WTC11 (cell line): ENCODE results near the gene DEFB110. TPM values are rescaled to one million over a fixed set of nuclear protein-coding genes. Genes with fewer than 3 reads are reported as not detected.
A peak's percentile ranks its signal among the peaks of the same experiment; 100 is the strongest.

Source experiments
- ATAC-seq: fragments of 200-7000 bp; cut with Tn5 transposase; 2 replicates; pipeline ENCODE4 v1.10.0; 2021; ENCODE audit warnings: mild to moderate bottlenecking, moderate library complexity
- CTCF ChIA-PET: fragments of 300-600 bp; sonication (Branson Sonifier 250); formaldehyde crosslinking; loops from one replicate; lab custom pipeline; 2021; ENCODE audit warnings: antibody characterized with exemption; lab: Charles Lee
- POLR2A ChIA-PET: fragments of 350-600 bp; sonication (Branson Sonifier 250); formaldehyde crosslinking; loops from one replicate; lab custom pipeline; 2021; ENCODE audit warnings: antibody characterized with exemption; lab: Charles Lee
- DNase-seq: peaks from one replicate; pipeline ENCODE4 v3.0.0; 2021; ENCODE audit warnings: low spot score
- H3K27ac Mint-ChIP-seq: 2 replicates; pipeline ENCODE4 v1.8.0; 2021; ENCODE audit warnings: mixed read lengths
- H3K27me3 Mint-ChIP-seq: 2 replicates; pipeline ENCODE4 v1.8.0; 2021; ENCODE audit warnings: low read depth, mild to moderate bottlenecking, moderate library complexity, mixed read lengths
- H3K36me3 Mint-ChIP-seq: 2 replicates; pipeline ENCODE4 v1.8.0; 2021; ENCODE audit warnings: mixed read lengths
- H3K4me1 Mint-ChIP-seq: 2 replicates; pipeline ENCODE4 v1.8.0; 2022; ENCODE audit warnings: mixed read lengths
- H3K4me3 Mint-ChIP-seq: 2 replicates; pipeline ENCODE4 v1.8.0; 2021; ENCODE audit warnings: mild to moderate bottlenecking, moderate library complexity, mixed read lengths
- H3K9me3 Mint-ChIP-seq: 2 replicates; pipeline ENCODE4 v1.8.0; 2021; ENCODE audit warnings: mixed read lengths
- CREB1 ChIP-seq: sonication (generic); formaldehyde crosslinking; IDR thresholded peaks from 2 replicates; pipeline ENCODE4 v1.8.0; 2023; ENCODE audit warnings: mild to moderate bottlenecking, missing genetic modification reagents
- EMX1 ChIP-seq: fragments of 250-450 bp; sonication (Bioruptor Pico); IDR thresholded peaks from 2 replicates; pipeline ENCODE4 v1.8.0; 2021; ENCODE audit warnings: mild to moderate bottlenecking
- ESRRA ChIP-seq: sonication (generic); formaldehyde crosslinking; IDR thresholded peaks from 2 replicates; pipeline ENCODE4 v1.8.1; 2022; ENCODE audit warnings: mild to moderate bottlenecking, missing genetic modification reagents, borderline replicate concordance
- FOXJ3 ChIP-seq: sonication (generic); formaldehyde crosslinking; IDR thresholded peaks from 2 replicates; pipeline ENCODE4 v1.9.0; 2021; ENCODE audit warnings: missing genetic modification reagents, mild to moderate bottlenecking, borderline replicate concordance
- FOXK1 ChIP-seq: sonication (generic); formaldehyde crosslinking; IDR thresholded peaks from 2 replicates; pipeline ENCODE4 v1.8.0; 2022; ENCODE audit warnings: mild to moderate bottlenecking, moderate library complexity, missing genetic modification reagents
- FOXP1 ChIP-seq: sonication (generic); formaldehyde crosslinking; IDR thresholded peaks from 2 replicates; pipeline ENCODE4 v1.8.0; 2022; ENCODE audit warnings: missing genetic modification reagents, mild to moderate bottlenecking, moderate library complexity, borderline replicate concordance
- IRF2 ChIP-seq: sonication (generic); formaldehyde crosslinking; IDR thresholded peaks from 2 replicates; pipeline ENCODE4 v1.8.0; 2022; ENCODE audit warnings: low read depth, missing genetic modification reagents, borderline replicate concordance
- MLX ChIP-seq: sonication (generic); formaldehyde crosslinking; IDR thresholded peaks from 2 replicates; pipeline ENCODE4 v1.8.1; 2023; ENCODE audit warnings: mild to moderate bottlenecking, missing genetic modification reagents, moderate library complexity
- NR1H2 ChIP-seq: sonication (generic); formaldehyde crosslinking; IDR thresholded peaks from 2 replicates; pipeline ENCODE4 v1.9.0; 2021; ENCODE audit warnings: mild to moderate bottlenecking, moderate library complexity, missing genetic modification reagents
- PRRX2 ChIP-seq: fragments of 250-450 bp; sonication (Bioruptor Pico); IDR thresholded peaks from 2 replicates; pipeline ENCODE4 v1.8.0; 2021; ENCODE audit warnings: mild to moderate bottlenecking
- SOX15 ChIP-seq: fragments of 250-450 bp; sonication (Bioruptor Pico); IDR thresholded peaks from 2 replicates; pipeline ENCODE4 v1.9.0; 2021; ENCODE audit warnings: mild to moderate bottlenecking
- TEAD1 ChIP-seq: sonication (generic); formaldehyde crosslinking; IDR thresholded peaks from 2 replicates; pipeline ENCODE4 v1.8.0; 2022; ENCODE audit warnings: mild to moderate bottlenecking, missing genetic modification reagents
- TEAD4 ChIP-seq: sonication (generic); formaldehyde crosslinking; IDR thresholded peaks from 2 replicates; pipeline ENCODE4 v1.8.0; 2022; ENCODE audit warnings: mild to moderate bottlenecking, missing genetic modification reagents
- TP53 ChIP-seq: sonication (generic); formaldehyde crosslinking; IDR thresholded peaks from 2 replicates; pipeline ENCODE4 v1.8.1; 2023; ENCODE audit warnings: mild to moderate bottlenecking, missing genetic modification reagents
- ZNF138 ChIP-seq: sonication (generic); formaldehyde crosslinking; conservative IDR thresholded peaks from 2 replicates; pipeline ENCODE4 v1.8.1; 2022; ENCODE audit warnings: mild to moderate bottlenecking, moderate library complexity, missing genetic modification reagents
- ZNF219 ChIP-seq: sonication (generic); formaldehyde crosslinking; IDR thresholded peaks from 2 replicates; pipeline ENCODE4 v1.8.0; 2023; ENCODE audit warnings: missing genetic modification reagents, mild to moderate bottlenecking, borderline replicate concordance
- ZNF512 ChIP-seq: sonication (generic); formaldehyde crosslinking; IDR thresholded peaks from 2 replicates; pipeline ENCODE4 v1.8.1; 2022; ENCODE audit warnings: missing genetic modification reagents, borderline replicate concordance
- ZNF671 ChIP-seq: fragments of 250-450 bp; sonication (Bioruptor Pico); IDR thresholded peaks from 2 replicates; pipeline ENCODE4 v1.8.0; 2021; ENCODE audit warnings: mild to moderate bottlenecking
- total RNA-seq: library from RNA; stranded (reverse); gene quantifications from 3 replicates; pipeline ENCODE4 v1.2.3, GENCODE V29; 2021
- TF ChIP-seq, protein P1 (sequence below): fragments of 250-450 bp; sonication (Bioruptor Pico); IDR thresholded peaks from 2 replicates; pipeline ENCODE4 v1.8.0; 2021; ENCODE audit warnings: mild to moderate bottlenecking
- TF ChIP-seq, protein P2 (sequence below): sonication (generic); formaldehyde crosslinking; IDR thresholded peaks from 2 replicates; pipeline ENCODE4 v1.8.0; 2022; ENCODE audit warnings: mild to moderate bottlenecking, missing genetic modification reagents
- TF ChIP-seq, protein P3 (sequence below): sonication (generic); formaldehyde crosslinking; IDR thresholded peaks from 2 replicates; pipeline ENCODE4 v1.8.0; 2022; ENCODE audit warnings: mild to moderate bottlenecking, missing genetic modification reagents
- TF ChIP-seq, protein P4 (sequence below): sonication (generic); formaldehyde crosslinking; IDR thresholded peaks from 2 replicates; pipeline ENCODE4 v1.8.1; 2023; ENCODE audit warnings: mild to moderate bottlenecking, missing genetic modification reagents
- TF ChIP-seq, protein P5 (sequence below): fragments of 250-450 bp; sonication (Bioruptor Pico); IDR thresholded peaks from 2 replicates; pipeline ENCODE4 v1.9.0; 2021; ENCODE audit warnings: mild to moderate bottlenecking
- TF ChIP-seq, protein P6 (sequence below): fragments of 250-450 bp; sonication (Bioruptor Pico); IDR thresholded peaks from 2 replicates; pipeline ENCODE4 v2.1.2; 2022; ENCODE audit warnings: mild to moderate bottlenecking, moderate library complexity

Gene DEFB110
- total RNA-seq, 1 experiment from 2014 or later: not detected

- H3K36me3 Mint-ChIP-seq: no peaks in the 10 kb centered on the region
- ChIA-PET POLR2A (no interaction called here), CTCF (interaction anchor here (0.8 kb wide), 1 partner anchor 16 kb away, joined by 5 read pairs; no protein-coding TSS in a partner anchor)
- H3K4me1 Mint-ChIP-seq: no peaks in the 10 kb centered on the region
- no peak overlapping the region for H3K27ac Mint-ChIP-seq
- no peaks in the 10 kb centered on the region for H3K9me3 Mint-ChIP-seq
- H3K27me3 Mint-ChIP-seq: no peaks in the 10 kb centered on the region
- DNase-seq (no peak), ATAC-seq (no peak)
- TF ChIP-seq ZNF138 (CRISPR knock-in tag) (no peak), ZNF512 (CRISPR knock-in tag) (no peak), ESRRA (no peak), ZNF219 (CRISPR knock-in tag) (no peak), FOXP1 (CRISPR knock-in tag) (no peak), FOXK1 (no peak), FOXJ3 (CRISPR knock-in tag) (no peak), TEAD4 (CRISPR knock-in tag) (no peak), TP53 (CRISPR knock-in tag) (no peak), NR1H2 (CRISPR knock-in tag) (no peak), MLX (CRISPR knock-in tag) (no peak), ZNF671 (CRISPR knock-in tag) (no peak), SOX15 (CRISPR knock-in tag) (no peak), PRRX2 (CRISPR knock-in tag) (no peak), IRF2 (CRISPR knock-in tag) (no peak)
- TF ChIP-seq, protein P1, sequence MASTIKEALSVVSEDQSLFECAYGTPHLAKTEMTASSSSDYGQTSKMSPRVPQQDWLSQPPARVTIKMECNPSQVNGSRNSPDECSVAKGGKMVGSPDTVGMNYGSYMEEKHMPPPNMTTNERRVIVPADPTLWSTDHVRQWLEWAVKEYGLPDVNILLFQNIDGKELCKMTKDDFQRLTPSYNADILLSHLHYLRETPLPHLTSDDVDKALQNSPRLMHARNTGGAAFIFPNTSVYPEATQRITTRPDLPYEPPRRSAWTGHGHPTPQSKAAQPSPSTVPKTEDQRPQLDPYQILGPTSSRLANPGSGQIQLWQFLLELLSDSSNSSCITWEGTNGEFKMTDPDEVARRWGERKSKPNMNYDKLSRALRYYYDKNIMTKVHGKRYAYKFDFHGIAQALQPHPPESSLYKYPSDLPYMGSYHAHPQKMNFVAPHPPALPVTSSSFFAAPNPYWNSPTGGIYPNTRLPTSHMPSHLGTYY (CRISPR knock-in tag): no peak
- TF ChIP-seq, protein P2, sequence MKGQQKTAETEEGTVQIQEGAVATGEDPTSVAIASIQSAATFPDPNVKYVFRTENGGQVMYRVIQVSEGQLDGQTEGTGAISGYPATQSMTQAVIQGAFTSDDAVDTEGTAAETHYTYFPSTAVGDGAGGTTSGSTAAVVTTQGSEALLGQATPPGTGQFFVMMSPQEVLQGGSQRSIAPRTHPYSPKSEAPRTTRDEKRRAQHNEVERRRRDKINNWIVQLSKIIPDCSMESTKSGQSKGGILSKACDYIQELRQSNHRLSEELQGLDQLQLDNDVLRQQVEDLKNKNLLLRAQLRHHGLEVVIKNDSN (CRISPR knock-in tag): no peak
- TF ChIP-seq, protein P3, sequence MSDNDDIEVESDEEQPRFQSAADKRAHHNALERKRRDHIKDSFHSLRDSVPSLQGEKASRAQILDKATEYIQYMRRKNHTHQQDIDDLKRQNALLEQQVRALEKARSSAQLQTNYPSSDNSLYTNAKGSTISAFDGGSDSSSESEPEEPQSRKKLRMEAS (CRISPR knock-in tag): no peak
- TF ChIP-seq, protein P4, sequence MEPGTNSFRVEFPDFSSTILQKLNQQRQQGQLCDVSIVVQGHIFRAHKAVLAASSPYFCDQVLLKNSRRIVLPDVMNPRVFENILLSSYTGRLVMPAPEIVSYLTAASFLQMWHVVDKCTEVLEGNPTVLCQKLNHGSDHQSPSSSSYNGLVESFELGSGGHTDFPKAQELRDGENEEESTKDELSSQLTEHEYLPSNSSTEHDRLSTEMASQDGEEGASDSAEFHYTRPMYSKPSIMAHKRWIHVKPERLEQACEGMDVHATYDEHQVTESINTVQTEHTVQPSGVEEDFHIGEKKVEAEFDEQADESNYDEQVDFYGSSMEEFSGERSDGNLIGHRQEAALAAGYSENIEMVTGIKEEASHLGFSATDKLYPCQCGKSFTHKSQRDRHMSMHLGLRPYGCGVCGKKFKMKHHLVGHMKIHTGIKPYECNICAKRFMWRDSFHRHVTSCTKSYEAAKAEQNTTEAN (CRISPR knock-in tag): no peak
- no peak overlapping the region for H3K4me3 Mint-ChIP-seq
Observed at GRCh38 chr6:50047026-50047425, 25.2 kb upstream of the DEFB110 start.

- H3K4me3 Mint-ChIP-seq: peak overlapping the region; percentile 53
- no peaks in the 10 kb centered on the region for H3K9me3 Mint-ChIP-seq
- POLR2A ChIA-PET: interaction anchor here (0.6 kb wide), 1 partner anchor 90 kb away, joined by 3 read pairs; no protein-coding TSS in a partner anchor
- ATAC-seq (peak; percentile 97), DNase-seq (peak; percentile 67)
- H3K27me3 Mint-ChIP-seq: no peaks in the 10 kb centered on the region; the same call in 1 of the 2 replicates
- no peaks in the 10 kb centered on the region for H3K36me3 Mint-ChIP-seq
- H3K27ac Mint-ChIP-seq: no peak overlapping the region
- H3K4me1 Mint-ChIP-seq: peaks cover 7% of the 10 kb centered on the region; the same call in 1 of the 2 replicates
- CTCF ChIA-PET: interaction anchor here (0.5 to 2.3 kb wide), 34 partner anchors 10 to 502 kb away, joined by 3 to 19 read pairs (median 4); partner anchors contain the start of genes C6orf141, DEFB110 and DEFB113
- TF ChIP-seq CREB1 (CRISPR knock-in tag) (no peak), TEAD1 (CRISPR knock-in tag) (peak; percentile 66; the same call in 1 of the 2 replicates), EMX1 (no peak)
- TF ChIP-seq, protein P5, sequence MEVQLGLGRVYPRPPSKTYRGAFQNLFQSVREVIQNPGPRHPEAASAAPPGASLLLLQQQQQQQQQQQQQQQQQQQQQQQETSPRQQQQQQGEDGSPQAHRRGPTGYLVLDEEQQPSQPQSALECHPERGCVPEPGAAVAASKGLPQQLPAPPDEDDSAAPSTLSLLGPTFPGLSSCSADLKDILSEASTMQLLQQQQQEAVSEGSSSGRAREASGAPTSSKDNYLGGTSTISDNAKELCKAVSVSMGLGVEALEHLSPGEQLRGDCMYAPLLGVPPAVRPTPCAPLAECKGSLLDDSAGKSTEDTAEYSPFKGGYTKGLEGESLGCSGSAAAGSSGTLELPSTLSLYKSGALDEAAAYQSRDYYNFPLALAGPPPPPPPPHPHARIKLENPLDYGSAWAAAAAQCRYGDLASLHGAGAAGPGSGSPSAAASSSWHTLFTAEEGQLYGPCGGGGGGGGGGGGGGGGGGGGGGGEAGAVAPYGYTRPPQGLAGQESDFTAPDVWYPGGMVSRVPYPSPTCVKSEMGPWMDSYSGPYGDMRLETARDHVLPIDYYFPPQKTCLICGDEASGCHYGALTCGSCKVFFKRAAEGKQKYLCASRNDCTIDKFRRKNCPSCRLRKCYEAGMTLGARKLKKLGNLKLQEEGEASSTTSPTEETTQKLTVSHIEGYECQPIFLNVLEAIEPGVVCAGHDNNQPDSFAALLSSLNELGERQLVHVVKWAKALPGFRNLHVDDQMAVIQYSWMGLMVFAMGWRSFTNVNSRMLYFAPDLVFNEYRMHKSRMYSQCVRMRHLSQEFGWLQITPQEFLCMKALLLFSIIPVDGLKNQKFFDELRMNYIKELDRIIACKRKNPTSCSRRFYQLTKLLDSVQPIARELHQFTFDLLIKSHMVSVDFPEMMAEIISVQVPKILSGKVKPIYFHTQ (CRISPR knock-in tag): no peak
- TF ChIP-seq, protein P3 (CRISPR knock-in tag): peak; percentile 62; the same call in 1 of the 2 replicates
- TF ChIP-seq, protein P6, sequence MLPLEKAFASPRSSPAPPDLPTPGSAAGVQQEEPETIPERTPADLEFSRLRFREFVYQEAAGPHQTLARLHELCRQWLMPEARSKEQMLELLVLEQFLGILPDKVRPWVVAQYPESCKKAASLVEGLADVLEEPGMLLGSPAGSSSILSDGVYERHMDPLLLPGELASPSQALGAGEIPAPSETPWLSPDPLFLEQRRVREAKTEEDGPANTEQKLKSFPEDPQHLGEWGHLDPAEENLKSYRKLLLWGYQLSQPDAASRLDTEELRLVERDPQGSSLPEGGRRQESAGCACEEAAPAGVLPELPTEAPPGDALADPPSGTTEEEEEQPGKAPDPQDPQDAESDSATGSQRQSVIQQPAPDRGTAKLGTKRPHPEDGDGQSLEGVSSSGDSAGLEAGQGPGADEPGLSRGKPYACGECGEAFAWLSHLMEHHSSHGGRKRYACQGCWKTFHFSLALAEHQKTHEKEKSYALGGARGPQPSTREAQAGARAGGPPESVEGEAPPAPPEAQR: 0 out of 2 replicates have a peak, but pooled peaks have one; percentile 6
Observed at GRCh38 chr6:50030777-50031562, 9.2 kb upstream of the DEFB110 start.
